Pons (tissue), 1 donor: ENCODE data around the gene AMOTL1.
"Not testable (repeated sequence)": the region's sequence is repeated elsewhere in the genome, so short reads cannot be mapped to it uniquely, and the experiment has no call there.

Source experiments
- DNase-seq: peaks from one replicate; pipeline ENCODE4 v3.0.0-alpha.2; 2016; ENCODE audit warnings: low spot score

AMOTL1 gene

DNA sequence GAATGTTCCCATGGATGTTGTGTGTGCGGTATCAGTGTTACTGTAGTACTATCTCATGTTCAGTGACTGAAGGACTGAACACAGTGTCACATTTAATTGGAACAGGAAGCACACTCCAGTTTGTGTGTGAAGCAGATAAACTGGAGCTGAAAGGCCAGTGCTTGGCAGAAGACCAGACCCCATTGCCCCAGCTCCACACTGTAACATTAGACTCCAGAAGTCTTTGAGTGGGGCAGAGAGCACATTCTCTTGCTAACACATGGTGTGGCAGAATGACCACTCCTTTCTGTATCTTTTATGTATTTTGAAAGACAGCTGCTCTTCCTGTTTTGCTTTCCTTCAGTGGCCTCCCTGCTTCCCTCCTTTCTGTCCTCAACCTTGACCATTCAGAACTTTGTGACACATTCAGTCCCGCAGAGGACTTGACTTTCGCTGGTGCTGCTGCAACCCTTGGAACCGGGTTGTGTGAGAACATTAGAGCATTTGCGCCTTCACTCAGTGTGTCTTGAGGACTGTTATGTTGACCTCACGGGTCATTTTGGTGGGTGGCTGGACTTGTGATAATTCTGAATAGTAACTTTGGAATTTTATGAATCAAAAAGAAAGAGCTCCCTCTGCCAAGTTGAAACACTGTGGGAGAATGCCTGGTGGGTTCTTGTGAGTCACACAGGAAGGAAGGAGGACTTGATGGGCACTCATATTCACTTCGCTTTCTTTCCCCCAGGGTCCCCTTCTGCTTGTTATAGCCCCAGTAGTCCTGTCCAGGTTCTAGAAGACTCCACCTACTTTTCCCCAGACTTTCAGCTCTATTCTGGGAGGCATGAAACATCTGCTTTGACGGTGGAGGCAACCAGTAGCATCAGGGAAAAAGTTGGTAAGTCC, 26.4 kb downstream of the AMOTL1 start:
- no peak for DNase-seq

DNA sequence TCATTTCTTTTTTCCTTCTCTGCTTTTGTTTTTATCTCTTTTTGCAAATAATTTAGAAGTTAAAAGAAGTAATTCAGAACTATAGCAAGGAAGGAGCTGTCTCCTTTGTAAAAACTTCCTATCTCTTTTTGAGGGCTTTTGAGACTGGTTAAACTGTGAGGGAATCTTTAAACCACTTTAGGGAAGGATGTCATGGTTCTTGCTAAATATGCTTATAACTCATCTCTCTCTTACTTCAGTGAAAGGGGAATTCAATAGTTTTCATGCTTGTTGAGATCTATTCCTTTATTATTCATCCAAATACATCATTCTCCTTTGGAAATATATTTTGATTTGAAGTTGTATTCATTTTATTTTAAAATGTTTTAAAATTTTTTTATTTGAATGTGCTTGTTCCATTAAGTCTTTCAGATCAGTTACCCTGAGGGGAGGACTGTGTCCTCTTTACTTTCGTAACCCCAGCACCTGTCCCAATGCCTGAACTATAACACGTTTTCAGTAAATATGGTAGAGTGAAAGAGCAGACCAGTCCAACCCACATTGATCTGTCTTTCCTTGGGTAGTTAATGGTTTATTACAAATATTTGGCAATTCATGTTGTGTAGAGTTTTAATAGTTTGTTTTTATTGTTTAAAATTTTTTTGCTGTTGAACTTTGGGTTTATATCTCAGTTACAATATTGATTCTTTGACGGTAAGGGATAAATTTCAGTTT, 27.5 kb downstream of the AMOTL1 start:
- DNase-seq, result no peak

GRCh38 chr11:94796190-94796580, 28.0 kb downstream of the AMOTL1 start:
- no peak for DNase-seq

DNA sequence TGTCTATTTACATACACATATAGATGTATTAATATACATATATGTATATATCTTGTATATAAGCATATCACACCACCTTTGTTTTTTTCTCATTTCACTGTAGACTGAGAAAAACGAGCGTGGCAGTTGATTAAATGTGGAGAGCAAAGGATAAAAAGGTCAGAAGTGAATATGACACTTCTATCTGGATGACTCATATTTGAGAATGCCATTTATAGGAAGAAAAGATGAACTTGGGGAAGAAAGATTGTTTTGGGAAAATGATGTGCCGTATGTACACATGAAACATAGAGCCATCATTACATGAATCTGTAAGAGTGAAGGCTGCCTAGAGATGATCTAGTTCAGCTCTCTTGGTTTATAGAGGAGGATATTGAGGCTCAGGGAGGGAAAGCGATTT, 28.7 kb downstream of the AMOTL1 start:
- DNase-seq, result no peak

DNA sequence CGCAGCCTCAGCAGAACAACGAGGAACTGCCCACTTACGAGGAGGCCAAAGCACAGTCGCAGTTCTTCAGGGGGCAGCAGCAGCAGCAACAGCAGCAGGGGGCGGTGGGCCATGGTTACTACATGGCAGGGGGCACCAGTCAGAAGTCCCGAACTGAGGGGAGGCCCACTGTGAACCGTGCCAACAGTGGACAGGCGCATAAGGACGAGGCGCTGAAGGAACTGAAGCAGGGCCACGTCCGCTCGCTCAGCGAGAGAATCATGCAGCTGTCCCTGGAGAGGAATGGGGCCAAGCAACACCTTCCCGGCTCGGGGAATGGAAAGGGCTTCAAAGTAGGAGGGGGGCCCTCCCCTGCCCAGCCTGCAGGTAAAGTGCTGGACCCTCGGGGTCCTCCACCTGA, 31.6 kb downstream of the AMOTL1 start:
- no peak for DNase-seq

DNA sequence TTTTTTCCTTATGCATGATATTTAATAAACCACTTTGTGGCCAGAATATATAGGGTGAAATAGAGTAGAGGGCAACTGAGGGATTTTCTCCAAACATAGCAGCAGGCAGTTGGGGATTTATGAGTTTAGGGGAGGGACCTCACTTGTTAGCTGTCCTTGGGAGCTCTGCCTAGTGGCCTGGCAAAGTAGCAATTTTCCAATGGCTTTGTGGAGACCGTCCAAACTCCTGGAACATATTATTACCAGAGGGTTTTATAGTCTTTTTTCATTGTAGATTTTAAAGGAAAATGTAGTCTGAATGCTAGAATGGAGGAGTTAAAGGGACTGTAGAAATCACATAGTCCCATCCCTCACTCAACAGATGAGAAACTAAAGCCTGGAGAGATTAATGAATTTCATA, 32.3 kb downstream of the AMOTL1 start:
- DNase-seq, result peak; percentile 36

DNA sequence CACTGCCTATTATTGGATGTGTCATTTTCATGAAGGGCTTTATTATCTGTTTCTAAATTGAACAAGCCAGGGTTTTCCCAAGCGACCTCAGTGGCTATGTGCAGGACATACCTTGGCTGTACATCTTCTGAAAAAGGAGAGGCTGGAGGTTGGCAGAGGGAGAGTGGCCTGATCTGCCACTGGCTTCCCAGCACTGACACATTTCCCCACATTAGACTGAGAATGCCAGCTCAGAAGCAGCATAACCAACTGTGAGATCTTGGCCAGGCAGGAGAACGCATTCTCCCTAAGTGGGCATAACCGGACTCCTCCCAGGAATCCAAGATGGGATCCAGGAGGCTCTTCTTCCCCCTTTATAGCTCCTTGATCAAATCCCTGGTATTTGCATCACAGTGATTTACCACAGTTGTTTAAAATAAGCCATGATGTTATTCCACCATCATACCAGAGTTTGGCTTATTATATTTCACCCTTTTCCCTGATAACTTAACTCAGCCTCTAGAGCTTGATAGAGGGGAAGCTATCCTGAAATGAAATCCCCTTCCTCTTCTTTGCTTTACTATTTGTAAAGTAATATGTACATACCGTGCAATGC, 33.8 kb downstream of the AMOTL1 start:
- no peak for DNase-seq

DNA sequence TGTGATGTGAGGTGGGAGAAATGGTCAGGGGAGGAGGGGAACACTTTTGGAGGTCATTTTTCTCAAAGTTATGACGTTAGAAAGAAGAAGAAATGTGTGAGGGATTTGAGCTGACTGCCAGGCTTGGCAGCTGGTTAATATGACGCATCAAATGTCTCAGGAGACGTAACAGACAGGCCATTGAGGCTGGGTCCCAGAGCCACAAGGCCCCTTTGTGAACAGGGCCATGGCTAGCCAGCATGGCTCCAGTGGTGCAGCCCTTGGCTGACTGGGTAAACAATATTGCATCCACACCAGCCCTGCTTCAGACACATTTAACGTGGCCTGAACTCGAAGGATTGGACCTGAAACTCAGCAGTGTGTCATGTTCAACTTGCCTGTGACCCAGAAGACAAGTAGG, 34.3 kb downstream of the AMOTL1 start:
- peak; percentile 46 for DNase-seq

- no peak for DNase-seq
Observed at GRCh38 chr11:94803491-94803890, 35.3 kb downstream of the AMOTL1 start.

DNA sequence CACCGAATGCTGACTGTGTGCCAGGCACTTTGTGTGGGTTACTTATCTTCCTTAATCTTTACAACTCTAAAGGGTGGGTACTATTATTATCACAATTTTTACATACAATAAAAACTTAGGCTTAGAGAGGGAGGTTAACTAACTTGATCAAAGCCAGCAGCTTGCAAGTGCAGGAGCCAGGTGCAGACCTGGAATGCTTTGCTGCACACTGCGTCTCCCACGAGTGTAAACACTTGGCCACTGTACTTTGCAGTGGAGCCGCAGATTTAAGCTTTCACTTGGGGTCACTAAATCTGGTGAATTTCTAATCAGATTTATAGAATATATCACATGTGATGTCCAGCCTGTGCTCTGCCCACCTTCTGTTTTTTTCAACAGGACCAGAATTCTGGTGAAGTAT, 36.7 kb downstream of the AMOTL1 start:
- DNase-seq, result no peak

GRCh38 chr11:94806014-94806413, 37.9 kb downstream of the AMOTL1 start:
- no peak for DNase-seq

DNA sequence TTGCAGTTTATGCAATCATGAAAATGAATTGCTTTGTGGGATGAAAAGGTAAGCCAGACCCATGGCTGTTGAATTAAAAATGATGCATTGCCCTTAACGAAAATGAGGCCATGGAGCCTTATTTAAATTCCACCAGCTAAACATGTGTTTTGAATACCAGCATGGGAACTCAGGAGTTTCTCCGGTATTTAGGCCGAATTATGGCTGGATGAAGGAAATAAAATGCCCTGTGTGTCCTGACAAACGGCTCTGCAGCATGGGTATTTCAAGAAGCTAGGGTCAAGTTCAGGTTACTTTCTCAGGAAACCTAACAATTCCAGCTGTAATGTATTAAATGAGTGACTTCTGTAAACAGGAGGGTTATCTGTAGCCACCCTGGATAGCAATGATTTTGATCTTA, 38.3 kb downstream of the AMOTL1 start:
- DNase-seq, result no peak

GRCh38 chr11:94809251-94809650, 41.1 kb downstream of the AMOTL1 start:
- no peak for DNase-seq

- not testable (repeated sequence) for DNase-seq
Observed at GRCh38 chr11:94812724-94813720, 44.9 kb downstream of the AMOTL1 start.

DNA sequence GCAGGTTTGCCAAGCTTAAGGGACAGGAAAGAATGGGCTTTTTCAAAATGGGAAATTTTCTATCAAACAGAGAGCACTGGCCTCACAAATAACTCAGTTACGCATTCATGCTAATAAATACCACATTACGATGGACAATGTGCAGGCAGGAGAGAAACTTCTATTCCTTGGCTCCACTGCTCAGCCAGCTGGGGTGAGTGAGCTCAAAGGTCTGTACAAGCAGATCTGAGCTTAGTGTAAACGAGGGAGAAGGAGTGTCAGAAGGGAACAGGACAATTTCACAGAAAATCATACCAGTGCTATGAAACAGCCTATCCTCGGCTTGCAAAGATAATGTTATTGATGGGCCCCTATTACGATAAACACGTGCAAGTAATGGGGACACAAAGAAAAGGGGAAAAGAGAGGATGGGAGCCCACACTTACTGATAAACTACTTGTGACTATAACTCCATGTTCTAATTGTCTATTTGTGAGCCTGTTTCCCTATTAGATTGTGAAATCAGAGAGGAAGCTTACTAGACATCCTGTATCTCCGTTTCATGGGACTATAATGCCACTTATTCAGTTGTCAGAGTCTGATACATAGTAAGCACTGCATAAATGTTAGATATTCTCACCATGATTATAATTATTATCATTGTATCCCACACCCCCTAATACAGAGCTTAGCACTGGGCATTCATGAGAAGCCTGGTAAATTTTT, 46.3 kb downstream of the AMOTL1 start:
- DNase-seq, result no peak

DNA sequence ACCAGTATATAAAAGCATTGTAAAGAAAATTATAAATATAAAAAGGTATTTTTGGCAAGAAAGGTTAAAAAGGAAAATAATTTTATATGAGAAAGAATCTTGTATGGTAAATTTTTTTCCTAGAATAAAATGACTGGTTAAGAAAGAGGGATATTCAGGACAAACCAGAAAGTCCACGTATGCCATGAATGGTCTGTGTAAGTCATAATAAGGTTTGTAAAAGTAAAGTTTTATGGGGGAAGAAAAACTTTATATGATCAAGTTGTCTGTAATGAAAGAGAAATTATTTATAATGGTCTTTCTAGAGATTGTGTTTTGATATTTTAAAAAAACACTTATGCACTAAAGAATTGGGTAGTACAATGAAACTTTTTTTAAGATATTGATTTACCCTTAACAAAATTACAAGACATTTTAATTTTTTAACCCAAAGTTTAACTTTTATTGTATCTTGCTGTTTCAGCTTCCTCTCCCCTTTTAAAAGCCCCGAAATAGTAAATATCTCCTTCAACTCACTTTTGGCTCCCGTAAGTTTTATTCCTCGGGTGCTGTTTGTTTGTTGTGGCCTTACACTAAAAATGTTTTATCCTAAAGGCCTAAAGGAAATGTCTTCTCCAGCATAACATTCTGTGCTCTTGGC, 47.7 kb downstream of the AMOTL1 start:
- DNase-seq, result no peak

DNA sequence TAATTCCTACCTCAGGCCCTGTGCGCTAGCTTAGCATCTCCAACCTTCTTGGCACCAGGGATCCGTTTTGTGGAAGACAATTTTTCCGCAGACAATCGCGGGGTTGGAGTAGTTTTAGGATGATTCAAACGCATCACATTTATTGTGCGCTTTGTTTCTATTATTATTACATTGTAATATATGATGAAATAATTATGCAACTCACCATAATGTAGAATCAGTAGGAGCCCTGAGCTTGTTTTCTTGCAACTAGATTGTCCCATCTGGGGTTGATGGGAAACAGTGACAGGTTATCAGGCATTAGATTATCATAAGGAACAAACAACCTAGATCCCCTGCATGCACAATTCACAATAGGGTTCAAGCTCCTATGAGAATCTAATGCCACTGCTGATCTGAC, 52.3 kb downstream of the AMOTL1 start:
- DNase-seq, result no peak

GRCh38 chr11:94821439-94821838, 53.3 kb downstream of the AMOTL1 start:
- no peak for DNase-seq

DNA sequence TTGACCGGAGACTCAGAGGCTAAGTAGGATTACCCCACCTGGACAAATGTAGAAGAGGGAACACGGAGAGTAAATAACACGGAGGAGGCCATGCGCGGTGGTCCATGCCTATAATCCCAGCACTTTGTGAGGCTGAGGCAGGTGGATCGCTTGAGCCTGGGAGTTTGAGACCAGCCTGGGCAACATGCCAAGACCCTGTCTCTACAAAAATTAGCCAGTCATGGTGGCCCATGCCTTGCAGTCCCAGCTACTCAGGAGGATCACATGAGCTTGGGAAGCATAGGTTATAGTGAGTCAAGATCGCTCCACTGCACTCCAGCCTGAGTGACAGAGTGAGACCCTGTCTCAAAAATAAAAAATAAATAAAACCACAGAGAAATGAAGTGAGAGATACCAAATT, 53.9 kb downstream of the AMOTL1 start:
- no peak for DNase-seq

- DNase-seq, result no peak
Observed at GRCh38 chr11:94823102-94823732, 55.1 kb downstream of the AMOTL1 start.
